Measurements from ENCODE around the gene ZNF664.

DNA sequence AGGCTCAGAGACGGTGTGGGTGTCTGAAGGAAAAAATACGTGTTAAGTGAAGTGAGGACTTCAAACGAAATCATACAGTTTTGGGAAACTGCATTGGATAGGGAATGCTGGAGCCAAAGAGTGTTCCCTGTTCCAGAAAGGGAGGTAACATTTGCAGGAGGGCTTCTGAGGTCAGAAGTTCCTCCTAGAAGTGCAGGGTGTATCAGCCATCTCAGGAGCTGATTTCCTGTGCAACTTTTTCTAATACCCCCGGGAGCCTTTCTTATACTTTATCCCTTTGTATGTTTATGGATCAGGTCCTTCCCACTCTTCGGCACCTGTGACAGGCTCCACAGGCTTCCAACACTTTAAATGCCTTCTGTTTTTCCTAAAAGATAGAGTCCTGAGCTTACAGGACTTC is 24.9 kb downstream of the ZNF664 start:
- TF ChIP-seq, protein P1, sequence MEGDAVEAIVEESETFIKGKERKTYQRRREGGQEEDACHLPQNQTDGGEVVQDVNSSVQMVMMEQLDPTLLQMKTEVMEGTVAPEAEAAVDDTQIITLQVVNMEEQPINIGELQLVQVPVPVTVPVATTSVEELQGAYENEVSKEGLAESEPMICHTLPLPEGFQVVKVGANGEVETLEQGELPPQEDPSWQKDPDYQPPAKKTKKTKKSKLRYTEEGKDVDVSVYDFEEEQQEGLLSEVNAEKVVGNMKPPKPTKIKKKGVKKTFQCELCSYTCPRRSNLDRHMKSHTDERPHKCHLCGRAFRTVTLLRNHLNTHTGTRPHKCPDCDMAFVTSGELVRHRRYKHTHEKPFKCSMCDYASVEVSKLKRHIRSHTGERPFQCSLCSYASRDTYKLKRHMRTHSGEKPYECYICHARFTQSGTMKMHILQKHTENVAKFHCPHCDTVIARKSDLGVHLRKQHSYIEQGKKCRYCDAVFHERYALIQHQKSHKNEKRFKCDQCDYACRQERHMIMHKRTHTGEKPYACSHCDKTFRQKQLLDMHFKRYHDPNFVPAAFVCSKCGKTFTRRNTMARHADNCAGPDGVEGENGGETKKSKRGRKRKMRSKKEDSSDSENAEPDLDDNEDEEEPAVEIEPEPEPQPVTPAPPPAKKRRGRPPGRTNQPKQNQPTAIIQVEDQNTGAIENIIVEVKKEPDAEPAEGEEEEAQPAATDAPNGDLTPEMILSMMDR (IDR thresholded peaks at IDR 0.05) = no peak
- no peak for TF ChIP-seq POLR2A (IDR thresholded peaks at IDR 0.05)
